Renal cortical epithelial cell (primary cell): Measurements from ENCODE around the gene NCKIPSD. TPM values are rescaled to one million over a fixed set of nuclear protein-coding genes. Genes with fewer than 3 reads are reported as not detected.

Experiments used
- DNase-seq: peaks from one replicate; pipeline ENCODE4 v3.0.0-alpha.2; 2011; ENCODE audit warnings: low read depth
- total RNA-seq: library from RNA; depleted of rRNA; stranded (reverse); fragments of >200 nt; gene quantifications from 2 replicates; pipeline ENCODE4 v1.2.3, GENCODE V29; 2014

The NCKIPSD gene
- total RNA-seq, 1 donor from 2014 or later, result 26.7 TPM

- no peak for DNase-seq
Observed at GRCh38 chr3:48647714-48648113, 38.0 kb downstream of the NCKIPSD start.

- DNase-seq, result no peak
Observed at GRCh38 chr3:48644898-48645760, 40.6 kb downstream of the NCKIPSD start.

- no peak for DNase-seq
Observed at GRCh38 chr3:48642605-48643004, 43.1 kb downstream of the NCKIPSD start.

- DNase-seq, result no peak
Observed at GRCh38 chr3:48641396-48641795, 44.3 kb downstream of the NCKIPSD start.

- DNase-seq, result no peak
Observed at GRCh38 chr3:48639944-48640606, 45.6 kb downstream of the NCKIPSD start.

- no peak for DNase-seq
Observed at GRCh38 chr3:48637305-48637704, 48.4 kb downstream of the NCKIPSD start.

- no peak for DNase-seq
Observed at GRCh38 chr3:48636149-48636655, 49.5 kb downstream of the NCKIPSD start.

- DNase-seq, result peak; percentile 84
Observed at GRCh38 chr3:48635222-48636021, 50.3 kb downstream of the NCKIPSD start, which contains the start of gene SLC26A6. TSS of gene SLC26A6 (minus strand) at chr3:48635461. CDS start at chr3:48635393, 68 bp downstream.

GRCh38 chr3:48634661-48635221 lies 51.0 kb downstream of the NCKIPSD start:
- peak; percentile 38 for DNase-seq

- DNase-seq, result no peak
Observed at GRCh38 chr3:48633743-48634142, 52.0 kb downstream of the NCKIPSD start.

GRCh38 chr3:48633256-48633655 lies 52.5 kb downstream of the NCKIPSD start:
- DNase-seq, result no peak

GRCh38 chr3:48631516-48632448 lies 53.9 kb downstream of the NCKIPSD start:
- DNase-seq, result no peak

GRCh38 chr3:48630833-48631232 lies 54.9 kb downstream of the NCKIPSD start:
- no peak for DNase-seq

- DNase-seq, result no peak
Observed at GRCh38 chr3:48630407-48630806, 55.3 kb downstream of the NCKIPSD start.

- no peak for DNase-seq
Observed at GRCh38 chr3:48629894-48630293, 55.8 kb downstream of the NCKIPSD start.

- DNase-seq, result no peak
Observed at GRCh38 chr3:48628277-48629017, 57.3 kb downstream of the NCKIPSD start.

- no peak for DNase-seq
Observed at GRCh38 chr3:48625600-48625999, 60.1 kb downstream of the NCKIPSD start.

GRCh38 chr3:48624767-48625166 lies 60.9 kb downstream of the NCKIPSD start:
- no peak for DNase-seq

GRCh38 chr3:48623851-48624547 lies 61.7 kb downstream of the NCKIPSD start:
- no peak for DNase-seq
